Cardiac fibroblast (primary cell): ENCODE data around the gene TMEM231.
"Not testable (repeated sequence)": the region's sequence is repeated elsewhere in the genome, so short reads cannot be mapped to it uniquely, and the experiment has no call there.

ENCODE experiments used
- DNase-seq, 2 donors: peaks; one replicate each; pipeline versions ENCODE4 v3.0.0 to v3.0.0-alpha.2; 2010; ENCODE audit warnings: low read depth in 2 of 2
- H3K4me3 ChIP-seq, 2 donors: replicated peaks in 1 of 2; 1 replicate in 1 of 2; 2 replicates in 1 of 2; pipeline ENCODE4 v1.5.1; 2011; ENCODE audit warnings: low read depth in 2 of 2, low read length in 2 of 2, mild to moderate bottlenecking in 2 of 2, moderate library complexity in 1 of 2
- CTCF ChIP-seq: IDR thresholded peaks from one replicate; pipeline ENCODE4 v1.5.1; 2011; ENCODE audit warnings: low read depth, mild to moderate bottlenecking, low read length, inconsistent platforms

TMEM231 gene

GRCh38 chr16:75514296-75514695, 41.8 kb downstream of the TMEM231 start:
- H3K4me3 ChIP-seq = no peak overlapping the region
- TF ChIP-seq CTCF = no peak
- no peak for DNase-seq

- no peak for TF ChIP-seq CTCF
- DNase-seq = peak; percentile 90 to 97
Observed at GRCh38 chr16:75506574-75506973, 49.5 kb downstream of the TMEM231 start.

GRCh38 chr16:75506107-75506506, 49.9 kb downstream of the TMEM231 start:
- no peak for TF ChIP-seq CTCF
- no peak overlapping the region for H3K4me3 ChIP-seq
- DNase-seq = no peak

More at GRCh38 chr16:75506574-75506973, 49.5 kb downstream of the TMEM231 start:
- no peak overlapping the region for H3K4me3 ChIP-seq

GRCh38 chr16:75503801-75504200, 52.3 kb downstream of the TMEM231 start:
- TF ChIP-seq CTCF = no peak
- no peak overlapping the region for H3K4me3 ChIP-seq
- DNase-seq = no peak

GRCh38 chr16:75502916-75503605, 53.0 kb downstream of the TMEM231 start:
- no peak for DNase-seq
- no peak overlapping the region for H3K4me3 ChIP-seq
- TF ChIP-seq CTCF = no peak

GRCh38 chr16:75501820-75502219, 54.2 kb downstream of the TMEM231 start:
- DNase-seq = peak; percentile 55 to 69
- H3K4me3 ChIP-seq = not testable (repeated sequence)

- no peak overlapping the region for H3K4me3 ChIP-seq
- TF ChIP-seq CTCF = no peak
- no peak for DNase-seq
Observed at GRCh38 chr16:75501359-75501758, 54.7 kb downstream of the TMEM231 start.

GRCh38 chr16:75498605-75499322, 57.3 kb downstream of the TMEM231 start:
- peak in 1 of 2 donors; percentile 14 for DNase-seq
- not testable (repeated sequence) for H3K4me3 ChIP-seq
